SU-DHL-6 (cell line): Measurements from ENCODE around the gene CECR2.

Experiments
- H2AFZ ChIP-seq: fragments of 200-600 bp; sonication (generic); 2 replicates; pipeline ENCODE4 v1.6.1; 2014; ENCODE audit warnings: low read depth, mild to moderate bottlenecking, moderate library complexity, mixed read lengths, antibody characterized with exemption, low read length; ENCODE audit not compliant: severe bottlenecking
- H3F3A ChIP-seq: fragments of 200-600 bp; shearing (Covaris generic); 2 replicates; pipeline ENCODE4 v1.6.0; 2016; ENCODE audit warnings: antibody characterized with exemption, mild to moderate bottlenecking; ENCODE audit not compliant: insufficient read depth
- H3K27ac ChIP-seq: fragments of 200-600 bp; sonication (generic); 2 replicates; pipeline ENCODE4 v1.5.1; 2016; ENCODE audit warnings: low read depth, mild to moderate bottlenecking, low read length, moderate library complexity, mixed read lengths
- H3K27me3 ChIP-seq: fragments of 200-600 bp; sonication (generic), shearing (Covaris generic); 2 replicates; pipeline ENCODE4 v1.6.0; 2014; ENCODE audit warnings: mild to moderate bottlenecking, low read length
- H3K36me3 ChIP-seq: fragments of 200-600 bp; sonication (generic); 2 replicates; pipeline ENCODE4 v1.6.1; 2014; ENCODE audit warnings: mild to moderate bottlenecking, low read length, mixed read lengths
- H3K4me2 ChIP-seq: fragments of 300-600, 200-600 bp; shearing (Covaris generic), sonication (generic); 2 replicates; pipeline ENCODE4 v1.6.0; 2014; ENCODE audit warnings: low read length, low read depth, mild to moderate bottlenecking; ENCODE audit not compliant: poor library complexity, severe bottlenecking
- H3K4me3 ChIP-seq: fragments of 200-600 bp; sonication (generic); 2 replicates; pipeline ENCODE4 v1.5.1; 2014; ENCODE audit warnings: antibody characterized with exemption, low read length, mild to moderate bottlenecking, mixed read lengths; ENCODE audit not compliant: insufficient read depth, poor library complexity, severe bottlenecking
- H3K79me2 ChIP-seq: fragments of 200-600 bp; sonication (generic); 2 replicates; pipeline ENCODE4 v1.6.1; 2014; ENCODE audit warnings: mild to moderate bottlenecking, low read length, moderate library complexity; ENCODE audit not compliant: insufficient read depth
- H3K9ac ChIP-seq: fragments of 200-600 bp; sonication (generic); 2 replicates; pipeline ENCODE4 v1.7.0; 2014; ENCODE audit warnings: mild to moderate bottlenecking, low read length
- H3K9me2 ChIP-seq: fragments of 200-600 bp; sonication (generic); replicated peaks from 2 replicates; pipeline ENCODE4 v1.6.1; 2014; ENCODE audit warnings: low read length; ENCODE audit not compliant: insufficient read depth
- H3K9me3 ChIP-seq: fragments of 200-600 bp; sonication (generic); 2 replicates; pipeline ENCODE4 v1.6.1; 2014; ENCODE audit warnings: low read length, mixed read lengths; ENCODE audit not compliant: insufficient read depth
- H4K20me1 ChIP-seq: fragments of 200-600 bp; sonication (generic); 2 replicates; pipeline ENCODE4 v1.6.1; 2014; ENCODE audit warnings: low read depth, mild to moderate bottlenecking, antibody characterized with exemption, low read length, moderate library complexity, mixed read lengths
- EZH2phosphoT487 ChIP-seq: fragments of 200-600 bp; sonication (generic), shearing (Covaris generic); conservative IDR thresholded peaks from 2 replicates; pipeline ENCODE4 v1.6.1; 2018; ENCODE audit warnings: mild to moderate bottlenecking, antibody characterized with exemption, low read length, moderate library complexity, mixed read lengths
- TF ChIP-seq, protein P1 (sequence below): fragments of 200-600 bp; sonication (generic); IDR thresholded peaks from one replicate; pipeline ENCODE4 v1.5.1; 2017; ENCODE audit warnings: antibody characterized with exemption, mild to moderate bottlenecking, low read length, moderate library complexity; ENCODE audit not compliant: insufficient read depth, poor library complexity, severe bottlenecking

CECR2 gene

DNA sequence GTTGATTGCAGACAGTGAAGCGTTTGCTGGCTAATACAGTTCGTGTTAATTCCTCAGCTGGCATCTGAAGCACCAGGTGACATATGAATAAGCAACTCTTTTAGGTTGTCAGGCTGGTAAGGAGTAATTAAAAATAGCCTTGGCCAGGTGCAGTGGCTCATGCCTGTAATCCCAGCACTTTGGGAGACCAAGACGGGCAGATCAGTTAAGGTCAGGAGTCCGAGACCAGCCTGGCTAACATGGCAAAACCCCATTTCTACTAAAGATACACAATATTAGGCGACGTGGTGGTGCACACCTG is 74.9 kb downstream of the CECR2 start:
- Histone ChIP-seq H3K27me3 (no peaks in the 10 kb centered on the region), H3K36me3 (no peaks in the 10 kb centered on the region), H3K79me2 (no peaks in the 10 kb centered on the region), H2AFZ (no peak overlapping the region), H3K9me3 (no peaks in the 10 kb centered on the region), H3K4me3 (no peak overlapping the region), H3K4me2 (no peak overlapping the region), H3K9ac (no peak overlapping the region), H3F3A (no peaks in the 10 kb centered on the region), H4K20me1 (no peaks in the 10 kb centered on the region), H3K27ac (no peak overlapping the region), H3K9me2 (no peaks in the 10 kb centered on the region)
- no peak for TF ChIP-seq EZH2phosphoT487
- TF ChIP-seq, protein P1, sequence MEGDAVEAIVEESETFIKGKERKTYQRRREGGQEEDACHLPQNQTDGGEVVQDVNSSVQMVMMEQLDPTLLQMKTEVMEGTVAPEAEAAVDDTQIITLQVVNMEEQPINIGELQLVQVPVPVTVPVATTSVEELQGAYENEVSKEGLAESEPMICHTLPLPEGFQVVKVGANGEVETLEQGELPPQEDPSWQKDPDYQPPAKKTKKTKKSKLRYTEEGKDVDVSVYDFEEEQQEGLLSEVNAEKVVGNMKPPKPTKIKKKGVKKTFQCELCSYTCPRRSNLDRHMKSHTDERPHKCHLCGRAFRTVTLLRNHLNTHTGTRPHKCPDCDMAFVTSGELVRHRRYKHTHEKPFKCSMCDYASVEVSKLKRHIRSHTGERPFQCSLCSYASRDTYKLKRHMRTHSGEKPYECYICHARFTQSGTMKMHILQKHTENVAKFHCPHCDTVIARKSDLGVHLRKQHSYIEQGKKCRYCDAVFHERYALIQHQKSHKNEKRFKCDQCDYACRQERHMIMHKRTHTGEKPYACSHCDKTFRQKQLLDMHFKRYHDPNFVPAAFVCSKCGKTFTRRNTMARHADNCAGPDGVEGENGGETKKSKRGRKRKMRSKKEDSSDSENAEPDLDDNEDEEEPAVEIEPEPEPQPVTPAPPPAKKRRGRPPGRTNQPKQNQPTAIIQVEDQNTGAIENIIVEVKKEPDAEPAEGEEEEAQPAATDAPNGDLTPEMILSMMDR, result no peak

DNA sequence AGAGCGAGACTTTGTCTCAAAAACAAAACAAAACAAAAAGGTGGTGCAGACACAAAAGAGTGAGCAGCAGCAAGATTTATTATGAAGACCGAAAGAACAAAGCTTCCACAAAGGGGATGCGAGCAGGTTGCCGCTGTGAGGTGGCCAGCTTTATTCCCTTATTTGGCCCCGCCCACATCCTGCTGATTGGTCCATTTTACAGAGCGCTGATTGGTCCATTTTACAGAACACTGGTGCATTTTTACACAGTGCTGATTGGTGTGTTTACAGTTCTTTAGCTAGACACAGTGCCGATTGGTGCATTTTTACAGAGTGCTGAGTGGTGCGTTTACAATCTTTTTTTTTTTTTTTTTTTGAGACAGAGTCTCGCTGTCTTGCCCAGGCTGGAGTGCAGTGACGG is 77.4 kb downstream of the CECR2 start:
- no peak overlapping the region for H3K9ac ChIP-seq
- TF ChIP-seq, protein P1, result no peak
- TF ChIP-seq EZH2phosphoT487, result no peak
- no peak overlapping the region for H2AFZ ChIP-seq
- no peak overlapping the region for H3K4me3 ChIP-seq
- H3K9me2 ChIP-seq, result no peaks in the 10 kb centered on the region
- H3F3A ChIP-seq, result no peaks in the 10 kb centered on the region
- no peaks in the 10 kb centered on the region for H3K27me3 ChIP-seq
- H3K9me3 ChIP-seq, result no peaks in the 10 kb centered on the region
- no peaks in the 10 kb centered on the region for H4K20me1 ChIP-seq
- H3K27ac ChIP-seq, result no peak overlapping the region
- H3K79me2 ChIP-seq, result no peaks in the 10 kb centered on the region
- H3K36me3 ChIP-seq, result no peaks in the 10 kb centered on the region
- H3K4me2 ChIP-seq, result no peak overlapping the region

DNA sequence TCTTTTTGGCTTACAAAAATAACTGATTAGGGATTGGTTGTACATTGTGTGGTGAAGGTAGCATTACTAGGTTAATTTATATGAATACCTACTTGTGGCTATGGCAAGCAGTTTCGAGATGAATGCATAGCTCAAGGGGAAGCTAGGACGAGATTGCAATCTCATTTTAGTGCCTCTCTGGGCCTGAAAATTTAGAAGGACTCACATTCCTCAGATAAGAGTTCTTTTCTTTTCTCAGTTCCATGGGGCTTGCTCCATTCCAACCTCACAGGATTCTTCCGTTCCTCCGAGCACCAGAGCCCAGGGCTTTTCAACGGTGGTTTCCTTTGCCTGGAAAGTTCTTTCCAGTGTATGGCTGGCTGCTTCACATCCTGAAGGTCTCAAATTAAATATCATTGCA is 82.1 kb downstream of the CECR2 start:
- Histone ChIP-seq H3K4me2 (no peak overlapping the region), H3K9me3 (no peaks in the 10 kb centered on the region), H3F3A (no peaks in the 10 kb centered on the region), H3K9ac (no peak overlapping the region), H3K36me3 (no peaks in the 10 kb centered on the region), H2AFZ (no peak overlapping the region), H3K4me3 (no peak overlapping the region), H3K27ac (no peak overlapping the region), H3K79me2 (no peaks in the 10 kb centered on the region), H4K20me1 (no peaks in the 10 kb centered on the region), H3K9me2 (no peaks in the 10 kb centered on the region), H3K27me3 (no peaks in the 10 kb centered on the region)
- no peak for TF ChIP-seq EZH2phosphoT487
- TF ChIP-seq, protein P1, result no peak

DNA sequence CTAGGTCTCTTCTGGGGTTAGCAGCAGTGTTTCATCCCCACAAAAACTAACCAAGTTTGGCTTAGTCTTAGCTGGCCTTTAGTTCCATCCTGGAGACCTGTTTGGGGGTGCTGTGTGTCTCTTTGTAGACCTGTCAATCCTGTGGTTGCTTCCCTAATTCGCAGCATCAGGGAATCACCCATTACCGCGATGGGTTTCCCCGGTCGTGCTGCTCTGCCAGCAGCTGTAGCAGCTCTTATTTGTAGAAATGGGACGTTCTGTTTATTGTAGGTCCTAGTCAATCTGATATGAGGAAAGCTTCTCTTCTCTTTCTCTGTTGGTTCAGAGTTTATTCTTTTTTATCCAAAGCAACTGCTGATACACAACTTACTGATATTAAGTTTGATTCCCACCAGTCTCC is 91.6 kb downstream of the CECR2 start:
- Histone ChIP-seq H3K9me3 (no peaks in the 10 kb centered on the region), H3K4me2 (no peak overlapping the region), H2AFZ (no peak overlapping the region), H3K27ac (no peak overlapping the region), H3K4me3 (no peak overlapping the region), H3K9ac (no peak overlapping the region), H3K79me2 (no peaks in the 10 kb centered on the region), H3K36me3 (no peaks in the 10 kb centered on the region), H4K20me1 (no peaks in the 10 kb centered on the region), H3K27me3 (no peaks in the 10 kb centered on the region), H3F3A (no peaks in the 10 kb centered on the region), H3K9me2 (no peaks in the 10 kb centered on the region)
- no peak for TF ChIP-seq EZH2phosphoT487
- TF ChIP-seq, protein P1, result no peak
